Transverse colon (tissue), 3 donors: ENCODE results near the gene CDC20B.

Source experiments
- POLR2A ChIP-seq: fragments of 450-650 bp; IDR thresholded peaks from one replicate; pipeline ENCODE4 v1.6.1; 2016; ENCODE audit warnings: antibody characterized with exemption, mild to moderate bottlenecking, moderate library complexity
- TF ChIP-seq, protein P1 (sequence below), 5 experiments: fragments of 200-600 bp in 3 of 5; fragments of 450-650 bp in 2 of 5; sonication (generic) in 3 of 5; IDR thresholded peaks; 1 replicate in 2 of 5; 2 replicates in 3 of 5; pipeline ENCODE4 v1.5.1; 2016 to 2017; ENCODE audit warnings: antibody characterized with exemption in 5 of 5, inconsistent platforms in 3 of 5, mild to moderate bottlenecking in 2 of 5, moderate library complexity in 1 of 5

GRCh38 chr5:55063899-55064298 is 109.1 kb downstream of the CDC20B start:
- TF ChIP-seq, protein P1, sequence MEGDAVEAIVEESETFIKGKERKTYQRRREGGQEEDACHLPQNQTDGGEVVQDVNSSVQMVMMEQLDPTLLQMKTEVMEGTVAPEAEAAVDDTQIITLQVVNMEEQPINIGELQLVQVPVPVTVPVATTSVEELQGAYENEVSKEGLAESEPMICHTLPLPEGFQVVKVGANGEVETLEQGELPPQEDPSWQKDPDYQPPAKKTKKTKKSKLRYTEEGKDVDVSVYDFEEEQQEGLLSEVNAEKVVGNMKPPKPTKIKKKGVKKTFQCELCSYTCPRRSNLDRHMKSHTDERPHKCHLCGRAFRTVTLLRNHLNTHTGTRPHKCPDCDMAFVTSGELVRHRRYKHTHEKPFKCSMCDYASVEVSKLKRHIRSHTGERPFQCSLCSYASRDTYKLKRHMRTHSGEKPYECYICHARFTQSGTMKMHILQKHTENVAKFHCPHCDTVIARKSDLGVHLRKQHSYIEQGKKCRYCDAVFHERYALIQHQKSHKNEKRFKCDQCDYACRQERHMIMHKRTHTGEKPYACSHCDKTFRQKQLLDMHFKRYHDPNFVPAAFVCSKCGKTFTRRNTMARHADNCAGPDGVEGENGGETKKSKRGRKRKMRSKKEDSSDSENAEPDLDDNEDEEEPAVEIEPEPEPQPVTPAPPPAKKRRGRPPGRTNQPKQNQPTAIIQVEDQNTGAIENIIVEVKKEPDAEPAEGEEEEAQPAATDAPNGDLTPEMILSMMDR (IDR thresholded peaks at IDR 0.05) = no peak
- TF ChIP-seq POLR2A = no peak
